Endothelial cell (in vitro differentiated cells): ENCODE data around the gene P2RX5. TPM values are rescaled to one million over a fixed set of nuclear protein-coding genes. Genes with fewer than 3 reads are reported as not detected.

Experiments used
- DNase-seq: peaks from one replicate; pipeline ENCODE4 v3.0.0; 2021; ENCODE audit warnings: low spot score
- H3K27ac Mint-ChIP-seq: one replicate; pipeline ENCODE4 v1.8.0; 2021; ENCODE audit warnings: mixed read lengths, inconsistent platforms; ENCODE audit not compliant: unreplicated experiment
- H3K27me3 Mint-ChIP-seq: one replicate; pipeline ENCODE4 v1.8.0; 2021; ENCODE audit warnings: mild to moderate bottlenecking, moderate library complexity, mixed read lengths, inconsistent platforms; ENCODE audit not compliant: unreplicated experiment
- H3K36me3 Mint-ChIP-seq: one replicate; pipeline ENCODE4 v1.8.0; 2021; ENCODE audit warnings: mild to moderate bottlenecking, low read depth, mixed read lengths, inconsistent platforms; ENCODE audit not compliant: unreplicated experiment
- H3K4me1 Mint-ChIP-seq: one replicate; pipeline ENCODE4 v1.8.0; 2021; ENCODE audit warnings: mild to moderate bottlenecking, mixed read lengths, inconsistent platforms; ENCODE audit not compliant: unreplicated experiment
- H3K4me3 Mint-ChIP-seq: one replicate; pipeline ENCODE4 v1.8.0; 2021; ENCODE audit warnings: mild to moderate bottlenecking, mixed read lengths, inconsistent platforms; ENCODE audit not compliant: unreplicated experiment
- H3K9me3 Mint-ChIP-seq: one replicate; pipeline ENCODE4 v1.8.0; 2021; ENCODE audit warnings: mixed read lengths, inconsistent platforms; ENCODE audit not compliant: unreplicated experiment
- total RNA-seq: library from RNA; stranded (reverse); fragmentation: NEBNext Ultra II Directional; extraction: Animal tissue kit (Norgen Biotek cat#: 25700); gene quantifications from one replicate; pipeline ENCODE4 v1.2.1, GENCODE V29; 2021; ENCODE audit not compliant: unreplicated experiment
- TF ChIP-seq, protein P1 (sequence below): fragments of 200-600 bp; sonication (generic); IDR thresholded peaks from one replicate; pipeline ENCODE4 v1.5.0; 2021; ENCODE audit warnings: antibody characterized with exemption; ENCODE audit not compliant: unreplicated experiment

The P2RX5 gene
- total RNA-seq, 1 donor from 2014 or later, result 0.36 TPM

DNA sequence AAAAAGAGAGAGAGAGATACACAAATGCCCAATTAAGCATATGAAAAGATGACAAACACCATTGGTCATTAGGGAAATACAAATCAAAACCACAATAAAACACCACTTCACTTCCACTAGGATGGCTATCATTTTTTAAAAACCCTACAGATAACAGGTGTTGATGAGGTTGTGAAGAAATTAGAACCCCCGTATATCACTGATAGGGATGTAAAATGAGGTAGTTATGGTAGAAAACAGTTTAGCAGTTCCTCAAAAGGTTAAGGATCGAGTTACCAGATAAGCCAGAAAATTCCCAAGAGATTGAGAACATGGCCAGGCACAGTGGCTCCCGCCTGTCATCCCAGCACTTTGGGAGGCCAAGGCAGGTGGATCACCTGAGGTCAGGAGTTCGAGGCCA, 2.8 kb downstream of the P2RX5 start:
- Mint-ChIP-seq H3K9me3 (no peaks in the 10 kb centered on the region), H3K4me3 (no peak overlapping the region), H3K36me3 (peaks cover 4% of the 10 kb centered on the region), H3K27me3 (peaks cover 16% of the 10 kb centered on the region), H3K4me1 (peaks cover 4% of the 10 kb centered on the region), H3K27ac (no peak overlapping the region)
- TF ChIP-seq, protein P1, sequence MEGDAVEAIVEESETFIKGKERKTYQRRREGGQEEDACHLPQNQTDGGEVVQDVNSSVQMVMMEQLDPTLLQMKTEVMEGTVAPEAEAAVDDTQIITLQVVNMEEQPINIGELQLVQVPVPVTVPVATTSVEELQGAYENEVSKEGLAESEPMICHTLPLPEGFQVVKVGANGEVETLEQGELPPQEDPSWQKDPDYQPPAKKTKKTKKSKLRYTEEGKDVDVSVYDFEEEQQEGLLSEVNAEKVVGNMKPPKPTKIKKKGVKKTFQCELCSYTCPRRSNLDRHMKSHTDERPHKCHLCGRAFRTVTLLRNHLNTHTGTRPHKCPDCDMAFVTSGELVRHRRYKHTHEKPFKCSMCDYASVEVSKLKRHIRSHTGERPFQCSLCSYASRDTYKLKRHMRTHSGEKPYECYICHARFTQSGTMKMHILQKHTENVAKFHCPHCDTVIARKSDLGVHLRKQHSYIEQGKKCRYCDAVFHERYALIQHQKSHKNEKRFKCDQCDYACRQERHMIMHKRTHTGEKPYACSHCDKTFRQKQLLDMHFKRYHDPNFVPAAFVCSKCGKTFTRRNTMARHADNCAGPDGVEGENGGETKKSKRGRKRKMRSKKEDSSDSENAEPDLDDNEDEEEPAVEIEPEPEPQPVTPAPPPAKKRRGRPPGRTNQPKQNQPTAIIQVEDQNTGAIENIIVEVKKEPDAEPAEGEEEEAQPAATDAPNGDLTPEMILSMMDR, result no peak
- no peak for DNase-seq

DNA sequence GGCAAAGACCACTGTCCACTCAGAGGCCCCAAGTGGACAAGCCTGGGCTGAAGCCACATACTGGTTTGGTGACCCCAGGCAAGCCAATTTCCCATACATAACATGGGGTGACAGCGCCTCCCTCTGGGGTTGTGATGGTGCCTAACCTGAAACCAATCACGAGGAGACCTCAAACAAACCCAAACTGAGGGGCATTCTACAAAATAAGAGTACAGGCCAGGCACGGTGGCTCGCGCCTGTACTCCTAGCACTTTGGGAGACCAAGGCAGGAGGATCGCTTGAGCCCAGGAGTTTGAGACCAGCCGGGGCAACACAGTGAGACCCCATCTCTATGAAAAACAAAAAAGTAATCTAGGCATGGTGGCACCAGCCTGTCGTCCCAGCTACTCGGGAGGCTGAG, 3.6 kb downstream of the P2RX5 start:
- H3K36me3 Mint-ChIP-seq, result peaks cover 4% of the 10 kb centered on the region
- H3K27me3 Mint-ChIP-seq, result peaks cover 9% of the 10 kb centered on the region
- H3K27ac Mint-ChIP-seq, result no peak overlapping the region
- TF ChIP-seq, protein P1, result no peak
- H3K4me1 Mint-ChIP-seq, result peaks cover 4% of the 10 kb centered on the region
- H3K4me3 Mint-ChIP-seq, result no peak overlapping the region
- no peak for DNase-seq
- no peaks in the 10 kb centered on the region for H3K9me3 Mint-ChIP-seq

DNA sequence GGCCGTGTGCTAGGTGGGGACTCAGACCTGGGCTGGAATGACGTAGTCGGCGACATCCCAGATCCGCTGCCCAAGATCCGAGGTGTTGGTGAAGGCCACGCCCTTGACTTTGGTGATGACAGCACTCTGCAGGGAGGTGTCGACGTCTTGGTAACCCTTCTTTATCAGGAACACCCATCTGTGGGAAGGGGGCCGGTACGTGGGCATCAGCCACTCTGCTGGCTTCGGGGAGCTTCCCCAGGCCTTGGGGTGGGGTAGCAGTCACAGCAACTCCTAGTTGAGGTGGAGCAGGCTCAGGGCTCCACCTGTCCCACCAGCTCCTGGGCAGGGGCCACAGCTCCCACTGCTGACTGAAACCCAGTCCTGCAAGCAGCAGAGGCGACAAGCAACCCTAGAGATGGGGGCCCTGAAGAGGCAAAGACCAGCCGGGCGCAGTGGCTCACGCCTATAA, 4.3 kb downstream of the P2RX5 start:
- Mint-ChIP-seq H3K36me3 (peaks cover 4% of the 10 kb centered on the region), H3K4me3 (no peak overlapping the region), H3K27ac (no peak overlapping the region), H3K4me1 (peaks cover 4% of the 10 kb centered on the region), H3K27me3 (peaks cover 9% of the 10 kb centered on the region), H3K9me3 (no peaks in the 10 kb centered on the region)
- DNase-seq, result no peak
- TF ChIP-seq, protein P1, result no peak

DNA sequence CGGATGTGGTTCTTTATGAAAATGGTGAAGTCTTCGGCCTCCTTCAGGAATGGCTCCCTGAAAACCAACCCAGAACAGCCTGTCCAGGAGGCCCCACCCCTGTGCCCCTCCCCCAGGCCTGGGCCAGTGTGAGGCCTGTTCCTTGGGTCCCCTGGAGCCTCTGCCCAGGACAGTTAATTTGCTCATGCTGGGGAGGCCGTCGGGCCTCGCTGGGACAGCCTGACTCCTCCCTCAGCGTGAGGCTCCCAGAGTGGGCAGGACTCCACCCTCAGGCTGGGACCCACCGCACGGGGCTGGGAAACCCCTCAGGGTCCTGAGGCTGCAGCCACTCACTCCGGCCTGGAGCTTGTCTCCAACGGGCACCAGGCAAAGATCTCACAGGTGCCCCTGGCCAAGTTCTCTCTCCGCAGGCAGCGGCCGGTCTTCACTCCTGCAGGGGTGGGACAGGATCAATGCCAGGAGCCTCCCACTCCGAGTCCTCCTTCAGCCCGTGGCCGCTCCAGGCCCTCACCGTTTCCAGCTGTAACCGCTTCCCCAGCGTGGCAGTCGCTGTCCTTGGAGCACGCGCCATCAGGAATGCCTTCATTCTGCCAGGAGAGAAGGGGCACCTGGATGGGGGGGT, 5.8 kb downstream of the P2RX5 start:
- TF ChIP-seq, protein P1, result no peak
- Mint-ChIP-seq H3K27ac (no peak overlapping the region), H3K36me3 (peaks cover 4% of the 10 kb centered on the region), H3K27me3 (peaks cover 9% of the 10 kb centered on the region), H3K9me3 (no peaks in the 10 kb centered on the region), H3K4me3 (no peak overlapping the region), H3K4me1 (peaks cover 4% of the 10 kb centered on the region)
- DNase-seq, result no peak

DNA sequence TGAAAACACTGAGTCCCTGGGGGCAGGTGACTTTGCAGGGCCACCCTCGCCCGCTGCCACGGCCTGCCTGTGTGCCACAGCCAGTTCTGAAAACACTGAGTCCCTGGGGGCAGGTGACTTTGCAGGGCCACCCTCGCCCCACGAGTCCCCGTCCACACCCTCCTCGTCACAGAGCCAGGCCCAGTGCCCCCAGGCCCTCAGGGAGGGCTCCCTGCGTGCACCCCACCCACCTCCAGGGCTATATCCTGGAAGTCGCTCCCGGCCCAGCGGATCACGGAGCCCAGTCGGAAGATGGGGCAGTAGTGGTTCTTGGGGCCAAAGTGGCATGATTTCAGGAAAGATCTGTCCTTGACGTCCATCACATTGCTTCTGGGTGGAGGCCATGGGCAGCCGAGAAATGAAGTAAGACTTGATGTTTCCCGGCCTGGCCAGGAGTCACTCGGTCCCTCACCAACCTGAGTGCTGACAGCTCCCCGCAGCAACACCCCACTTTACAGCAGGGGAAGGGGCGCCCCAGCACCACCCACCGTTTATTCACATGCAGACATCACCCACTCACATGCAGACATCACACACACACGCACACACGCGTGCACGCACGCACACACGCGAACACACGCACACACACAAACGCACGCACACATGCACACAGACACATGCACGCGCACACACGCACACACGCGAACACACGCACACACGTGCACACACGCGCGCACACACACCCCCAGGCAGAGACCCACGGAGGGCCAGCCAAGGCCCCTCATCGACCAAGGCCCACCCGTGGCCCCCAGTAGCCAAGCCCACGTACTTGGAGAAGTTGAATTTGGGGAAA, 6.5 kb downstream of the P2RX5 start:
- Mint-ChIP-seq H3K4me1 (peaks cover 4% of the 10 kb centered on the region), H3K36me3 (peaks cover 4% of the 10 kb centered on the region), H3K9me3 (no peaks in the 10 kb centered on the region), H3K27me3 (peaks cover 10% of the 10 kb centered on the region), H3K27ac (peak overlapping the region; percentile 31), H3K4me3 (peak overlapping the region; percentile 11)
- TF ChIP-seq, protein P1, result no peak
- no peak for DNase-seq
